HL-60 (cell line): ENCODE data around the gene ZNF500.

Source experiments
- DNase-seq, 2 experiments: peaks; one replicate each; pipeline ENCODE4 v3.0.0-alpha.2; 2010 to 2020; ENCODE audit warnings: low read depth in 1 of 2, low spot score in 1 of 2
- H3K27ac ChIP-seq: fragments of 250-450 bp; sonication (Bioruptor Pico); replicated peaks from 2 replicates; pipeline ENCODE4 v1.5.1; 2020; ENCODE audit warnings: mild to moderate bottlenecking, moderate library complexity
- H3K27me3 ChIP-seq: fragments of 250-450 bp; sonication (Bioruptor Pico); 2 replicates; pipeline ENCODE4 v1.5.1; 2021; ENCODE audit warnings: mild to moderate bottlenecking, moderate library complexity; ENCODE audit not compliant: insufficient read depth, poor library complexity, severe bottlenecking
- H3K4me3 ChIP-seq: replicated peaks from 2 replicates; pipeline ENCODE4 v1.5.1; 2011; ENCODE audit warnings: mild to moderate bottlenecking, control low read depth, low read length; ENCODE audit not compliant: insufficient read depth
- GABPA ChIP-seq: IDR thresholded peaks from 2 replicates; pipeline ENCODE4 v1.6.1; 2012; ENCODE audit warnings: low read depth
- POLR2AphosphoS5 ChIP-seq: IDR thresholded peaks from 2 replicates; pipeline ENCODE4 v1.6.1; 2012; ENCODE audit warnings: low read depth
- SPI1 ChIP-seq: IDR thresholded peaks from 2 replicates; pipeline ENCODE4 v1.6.1; 2012; ENCODE audit warnings: low read depth, mild to moderate bottlenecking, borderline replicate concordance
- TF ChIP-seq, protein P1 (sequence below): IDR thresholded peaks from one replicate; pipeline ENCODE4 v1.5.1; 2011; ENCODE audit warnings: low read length, control low read depth, inconsistent platforms; ENCODE audit not compliant: insufficient read depth
- TF ChIP-seq, protein P2 (sequence below): IDR thresholded peaks from 2 replicates; pipeline ENCODE4 v1.6.1; 2012; ENCODE audit warnings: low read depth; ENCODE audit not compliant: insufficient replicate concordance

ZNF500 gene

DNA sequence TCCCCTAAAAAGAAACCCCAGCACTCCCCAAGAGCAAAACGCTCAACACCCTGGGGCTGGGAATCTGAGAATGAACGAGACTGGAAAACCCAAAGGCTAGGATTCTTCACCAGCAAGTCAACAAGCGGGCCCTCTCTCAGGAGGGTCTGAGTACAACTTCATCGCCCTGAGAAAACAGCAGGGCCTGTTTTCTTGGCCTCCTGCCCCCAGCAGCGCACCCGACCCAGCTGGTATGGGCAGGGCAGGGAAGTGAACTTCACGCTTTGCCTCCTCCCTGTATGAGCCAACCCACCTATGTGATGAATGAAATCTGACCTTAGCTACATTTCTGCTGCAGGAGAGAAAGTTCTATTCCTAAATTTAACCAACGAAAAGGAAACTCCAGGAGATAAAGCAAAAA, 62.5 kb downstream of the ZNF500 start:
- no peak for DNase-seq
- TF ChIP-seq, protein P1, sequence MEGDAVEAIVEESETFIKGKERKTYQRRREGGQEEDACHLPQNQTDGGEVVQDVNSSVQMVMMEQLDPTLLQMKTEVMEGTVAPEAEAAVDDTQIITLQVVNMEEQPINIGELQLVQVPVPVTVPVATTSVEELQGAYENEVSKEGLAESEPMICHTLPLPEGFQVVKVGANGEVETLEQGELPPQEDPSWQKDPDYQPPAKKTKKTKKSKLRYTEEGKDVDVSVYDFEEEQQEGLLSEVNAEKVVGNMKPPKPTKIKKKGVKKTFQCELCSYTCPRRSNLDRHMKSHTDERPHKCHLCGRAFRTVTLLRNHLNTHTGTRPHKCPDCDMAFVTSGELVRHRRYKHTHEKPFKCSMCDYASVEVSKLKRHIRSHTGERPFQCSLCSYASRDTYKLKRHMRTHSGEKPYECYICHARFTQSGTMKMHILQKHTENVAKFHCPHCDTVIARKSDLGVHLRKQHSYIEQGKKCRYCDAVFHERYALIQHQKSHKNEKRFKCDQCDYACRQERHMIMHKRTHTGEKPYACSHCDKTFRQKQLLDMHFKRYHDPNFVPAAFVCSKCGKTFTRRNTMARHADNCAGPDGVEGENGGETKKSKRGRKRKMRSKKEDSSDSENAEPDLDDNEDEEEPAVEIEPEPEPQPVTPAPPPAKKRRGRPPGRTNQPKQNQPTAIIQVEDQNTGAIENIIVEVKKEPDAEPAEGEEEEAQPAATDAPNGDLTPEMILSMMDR = no peak
- TF ChIP-seq GABPA = no peak
- TF ChIP-seq POLR2AphosphoS5 = no peak
- TF ChIP-seq, protein P2, sequence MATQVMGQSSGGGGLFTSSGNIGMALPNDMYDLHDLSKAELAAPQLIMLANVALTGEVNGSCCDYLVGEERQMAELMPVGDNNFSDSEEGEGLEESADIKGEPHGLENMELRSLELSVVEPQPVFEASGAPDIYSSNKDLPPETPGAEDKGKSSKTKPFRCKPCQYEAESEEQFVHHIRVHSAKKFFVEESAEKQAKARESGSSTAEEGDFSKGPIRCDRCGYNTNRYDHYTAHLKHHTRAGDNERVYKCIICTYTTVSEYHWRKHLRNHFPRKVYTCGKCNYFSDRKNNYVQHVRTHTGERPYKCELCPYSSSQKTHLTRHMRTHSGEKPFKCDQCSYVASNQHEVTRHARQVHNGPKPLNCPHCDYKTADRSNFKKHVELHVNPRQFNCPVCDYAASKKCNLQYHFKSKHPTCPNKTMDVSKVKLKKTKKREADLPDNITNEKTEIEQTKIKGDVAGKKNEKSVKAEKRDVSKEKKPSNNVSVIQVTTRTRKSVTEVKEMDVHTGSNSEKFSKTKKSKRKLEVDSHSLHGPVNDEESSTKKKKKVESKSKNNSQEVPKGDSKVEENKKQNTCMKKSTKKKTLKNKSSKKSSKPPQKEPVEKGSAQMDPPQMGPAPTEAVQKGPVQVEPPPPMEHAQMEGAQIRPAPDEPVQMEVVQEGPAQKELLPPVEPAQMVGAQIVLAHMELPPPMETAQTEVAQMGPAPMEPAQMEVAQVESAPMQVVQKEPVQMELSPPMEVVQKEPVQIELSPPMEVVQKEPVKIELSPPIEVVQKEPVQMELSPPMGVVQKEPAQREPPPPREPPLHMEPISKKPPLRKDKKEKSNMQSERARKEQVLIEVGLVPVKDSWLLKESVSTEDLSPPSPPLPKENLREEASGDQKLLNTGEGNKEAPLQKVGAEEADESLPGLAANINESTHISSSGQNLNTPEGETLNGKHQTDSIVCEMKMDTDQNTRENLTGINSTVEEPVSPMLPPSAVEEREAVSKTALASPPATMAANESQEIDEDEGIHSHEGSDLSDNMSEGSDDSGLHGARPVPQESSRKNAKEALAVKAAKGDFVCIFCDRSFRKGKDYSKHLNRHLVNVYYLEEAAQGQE = no peak
- no peak for TF ChIP-seq SPI1
- Histone ChIP-seq H3K4me3 (no peak overlapping the region), H3K27ac (no peak overlapping the region), H3K27me3 (no peaks in the 10 kb centered on the region)

DNA sequence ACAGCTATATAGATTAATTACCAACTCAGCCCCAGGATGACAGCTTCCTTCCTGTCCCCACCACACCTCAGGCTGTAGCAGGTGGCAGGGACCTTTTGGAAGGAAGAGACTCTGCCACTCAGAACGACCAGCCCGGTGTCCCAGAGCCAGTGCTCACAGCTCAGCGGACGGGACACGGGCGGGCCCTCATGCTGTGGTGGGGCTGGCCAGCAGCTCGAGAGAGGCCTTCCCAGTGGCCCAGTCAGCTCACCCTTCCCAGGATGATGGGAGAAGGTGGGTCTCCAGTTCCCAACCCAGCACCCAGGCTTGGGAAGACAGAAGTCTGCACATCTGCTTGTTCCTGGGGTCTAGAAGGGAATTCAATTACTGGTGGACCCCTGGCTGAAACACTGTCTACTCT, 63.1 kb downstream of the ZNF500 start:
- no peak overlapping the region for H3K4me3 ChIP-seq
- TF ChIP-seq POLR2AphosphoS5 = no peak
- TF ChIP-seq, protein P2 = no peak
- no peak for TF ChIP-seq SPI1
- no peak for TF ChIP-seq GABPA
- TF ChIP-seq, protein P1 = no peak
- no peak for DNase-seq
- no peaks in the 10 kb centered on the region for H3K27me3 ChIP-seq
- no peak overlapping the region for H3K27ac ChIP-seq

DNA sequence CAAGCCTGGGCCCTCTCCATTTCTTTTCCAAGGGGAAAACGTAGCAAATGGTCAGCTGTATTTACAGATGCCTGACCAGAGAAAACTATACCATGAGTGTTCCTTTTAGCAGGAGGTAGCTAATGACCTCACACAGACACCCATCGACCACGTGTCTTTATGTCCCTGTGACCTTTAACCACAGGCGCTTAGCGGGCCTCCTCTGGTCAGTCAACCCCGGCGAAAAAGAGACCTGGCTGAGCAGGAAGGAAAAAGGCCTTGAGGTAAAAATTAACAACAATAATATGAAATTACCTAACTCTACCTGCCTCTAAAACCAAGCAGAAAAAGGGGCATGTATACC, 64.5 kb downstream of the ZNF500 start:
- Histone ChIP-seq H3K27me3 (no peaks in the 10 kb centered on the region), H3K27ac (no peak overlapping the region), H3K4me3 (no peak overlapping the region)
- TF ChIP-seq SPI1 (no peak), POLR2AphosphoS5 (no peak), GABPA (no peak)
- TF ChIP-seq, protein P2 = no peak
- TF ChIP-seq, protein P1 = no peak
- no peak for DNase-seq
